ENCODE measurements around the gene DLG3.

The DLG3 gene

GRCh38 chrX:70454441-70455365, 10.1 kb downstream of the DLG3 start:
- H3K9ac ChIP-seq (ENCODE audit: low read length), result peak overlapping the region; percentile 98
- H3K27ac ChIP-seq (ENCODE audit: low read depth, low read length), result peak overlapping the region; percentile 97

GRCh38 chrX:70455366-70456202, 10.9 kb downstream of the DLG3 start:
- Histone ChIP-seq H3K36me3 (ENCODE audit: control insufficient read depth, insufficient read depth, low read length) (peaks cover 27% of the 10 kb centered on the region), H3K9me3 (ENCODE audit: control insufficient read depth, insufficient read depth, low read depth, low read length) (peaks cover 8% of the 10 kb centered on the region; the same call in 1 of the 2 replicates), H3K27ac (ENCODE audit: low read depth, low read length) (peak overlapping the region; percentile 97), H3K27me3 (ENCODE audit: control insufficient read depth, insufficient read depth, low read length) (peaks cover 6% of the 10 kb centered on the region; the same call in 1 of the 2 replicates), H3K4me1 (ENCODE audit: control insufficient read depth, insufficient read depth, low read length) (peaks cover 26% of the 10 kb centered on the region), H3K9ac (ENCODE audit: low read length) (peak overlapping the region; percentile 98), H3K4me3 (ENCODE audit: low read depth, low read length) (peak overlapping the region; percentile 89)

More at GRCh38 chrX:70454441-70455365, 10.1 kb downstream of the DLG3 start:
- H3K4me3 ChIP-seq (ENCODE audit: low read depth, low read length), result peak overlapping the region; percentile 89
- H3K27me3 ChIP-seq (ENCODE audit: control insufficient read depth, insufficient read depth, low read length), result peaks cover 6% of the 10 kb centered on the region; the same call in 1 of the 2 replicates
- peaks cover 20% of the 10 kb centered on the region for H3K36me3 ChIP-seq (ENCODE audit: control insufficient read depth, insufficient read depth, low read length)
- peaks cover 10% of the 10 kb centered on the region; the same call in 1 of the 2 replicates for H3K9me3 ChIP-seq (ENCODE audit: control insufficient read depth, insufficient read depth, low read depth, low read length)
- peaks cover 24% of the 10 kb centered on the region for H3K4me1 ChIP-seq (ENCODE audit: control insufficient read depth, insufficient read depth, low read length)

GRCh38 chrX:70456256-70456655, 11.6 kb downstream of the DLG3 start:
- H3K9ac ChIP-seq (ENCODE audit: low read length), result peak overlapping the region; percentile 98
- H3K4me3 ChIP-seq (ENCODE audit: low read depth, low read length), result peak overlapping the region; percentile 89
- peaks cover 34% of the 10 kb centered on the region for H3K36me3 ChIP-seq (ENCODE audit: control insufficient read depth, insufficient read depth, low read length)
- H3K9me3 ChIP-seq (ENCODE audit: control insufficient read depth, insufficient read depth, low read depth, low read length), result peaks cover 8% of the 10 kb centered on the region; the same call in 1 of the 2 replicates
- H3K27ac ChIP-seq (ENCODE audit: low read depth, low read length), result no peak overlapping the region
- peaks cover 6% of the 10 kb centered on the region; the same call in 1 of the 2 replicates for H3K27me3 ChIP-seq (ENCODE audit: control insufficient read depth, insufficient read depth, low read length)
- peaks cover 27% of the 10 kb centered on the region for H3K4me1 ChIP-seq (ENCODE audit: control insufficient read depth, insufficient read depth, low read length)

GRCh38 chrX:70461026-70461425, 16.4 kb downstream of the DLG3 start:
- H3K9me3 ChIP-seq (ENCODE audit: control insufficient read depth, insufficient read depth, low read depth, low read length), result peaks cover 8% of the 10 kb centered on the region
- peaks cover 10% of the 10 kb centered on the region for H3K4me1 ChIP-seq (ENCODE audit: control insufficient read depth, insufficient read depth, low read length)
- H3K4me3 ChIP-seq (ENCODE audit: low read depth, low read length), result no peak overlapping the region
- no peaks in the 10 kb centered on the region for H3K27me3 ChIP-seq (ENCODE audit: control insufficient read depth, insufficient read depth, low read length)
- H3K27ac ChIP-seq (ENCODE audit: low read depth, low read length), result no peak overlapping the region
- peaks cover 46% of the 10 kb centered on the region for H3K36me3 ChIP-seq (ENCODE audit: control insufficient read depth, insufficient read depth, low read length)
- H3K9ac ChIP-seq (ENCODE audit: low read length), result no peak overlapping the region

GRCh38 chrX:70464051-70464450, 19.4 kb downstream of the DLG3 start:
- H3K27me3 ChIP-seq (ENCODE audit: control insufficient read depth, insufficient read depth, low read length), result no peaks in the 10 kb centered on the region
- peaks cover 3% of the 10 kb centered on the region for H3K4me1 ChIP-seq (ENCODE audit: control insufficient read depth, insufficient read depth, low read length)
- no peak overlapping the region for H3K9ac ChIP-seq (ENCODE audit: low read length)
- peaks cover 6% of the 10 kb centered on the region; the same call in 1 of the 2 replicates for H3K9me3 ChIP-seq (ENCODE audit: control insufficient read depth, insufficient read depth, low read depth, low read length)
- peaks cover 42% of the 10 kb centered on the region for H3K36me3 ChIP-seq (ENCODE audit: control insufficient read depth, insufficient read depth, low read length)
- no peak overlapping the region for H3K27ac ChIP-seq (ENCODE audit: low read depth, low read length)
- no peak overlapping the region for H3K4me3 ChIP-seq (ENCODE audit: low read depth, low read length)

- no peak overlapping the region for H3K9ac ChIP-seq (ENCODE audit: low read length)
- H3K4me3 ChIP-seq (ENCODE audit: low read depth, low read length), result no peak overlapping the region
- H3K27me3 ChIP-seq (ENCODE audit: control insufficient read depth, insufficient read depth, low read length), result no peaks in the 10 kb centered on the region
- H3K9me3 ChIP-seq (ENCODE audit: control insufficient read depth, insufficient read depth, low read depth, low read length), result peaks cover 6% of the 10 kb centered on the region
- peaks cover 21% of the 10 kb centered on the region; the same call in 1 of the 2 replicates for H3K36me3 ChIP-seq (ENCODE audit: control insufficient read depth, insufficient read depth, low read length)
- no peaks in the 10 kb centered on the region; the same call in 1 of the 2 replicates for H3K4me1 ChIP-seq (ENCODE audit: control insufficient read depth, insufficient read depth, low read length)
- no peak overlapping the region for H3K27ac ChIP-seq (ENCODE audit: low read depth, low read length)
Observed at GRCh38 chrX:70466968-70467367, 22.3 kb downstream of the DLG3 start.

GRCh38 chrX:70468709-70469108, 24.1 kb downstream of the DLG3 start:
- Histone ChIP-seq H3K9me3 (ENCODE audit: control insufficient read depth, insufficient read depth, low read depth, low read length) (peaks cover 6% of the 10 kb centered on the region), H3K27ac (ENCODE audit: low read depth, low read length) (no peak overlapping the region)

GRCh38 chrX:70470850-70471289, 26.2 kb downstream of the DLG3 start:
- Histone ChIP-seq H3K4me1 (ENCODE audit: control insufficient read depth, insufficient read depth, low read length) (peaks cover 28% of the 10 kb centered on the region), H3K4me3 (ENCODE audit: low read depth, low read length) (no peak overlapping the region), H3K27ac (ENCODE audit: low read depth, low read length) (no peak overlapping the region), H3K27me3 (ENCODE audit: control insufficient read depth, insufficient read depth, low read length) (no peaks in the 10 kb centered on the region), H3K36me3 (ENCODE audit: control insufficient read depth, insufficient read depth, low read length) (peaks cover 9% of the 10 kb centered on the region; the same call in 1 of the 2 replicates), H3K9me3 (ENCODE audit: control insufficient read depth, insufficient read depth, low read depth, low read length) (peaks cover 2% of the 10 kb centered on the region; the same call in 1 of the 2 replicates), H3K9ac (ENCODE audit: low read length) (no peak overlapping the region)

More at GRCh38 chrX:70468709-70469108, 24.1 kb downstream of the DLG3 start:
- Histone ChIP-seq H3K27me3 (ENCODE audit: control insufficient read depth, insufficient read depth, low read length) (no peaks in the 10 kb centered on the region), H3K9ac (ENCODE audit: low read length) (no peak overlapping the region), H3K4me1 (ENCODE audit: control insufficient read depth, insufficient read depth, low read length) (peaks cover 9% of the 10 kb centered on the region), H3K4me3 (ENCODE audit: low read depth, low read length) (no peak overlapping the region), H3K36me3 (ENCODE audit: control insufficient read depth, insufficient read depth, low read length) (peaks cover 18% of the 10 kb centered on the region; the same call in 1 of the 2 replicates)

GRCh38 chrX:70476166-70476933, 31.7 kb downstream of the DLG3 start:
- H3K4me1 ChIP-seq (ENCODE audit: control insufficient read depth, insufficient read depth, low read length), result peaks cover 80% of the 10 kb centered on the region
- peak overlapping the region; percentile 51 for H3K4me3 ChIP-seq (ENCODE audit: low read depth, low read length)
- no peaks in the 10 kb centered on the region for H3K27me3 ChIP-seq (ENCODE audit: control insufficient read depth, insufficient read depth, low read length)
- peak overlapping the region; percentile 80 for H3K27ac ChIP-seq (ENCODE audit: low read depth, low read length)
- H3K36me3 ChIP-seq (ENCODE audit: control insufficient read depth, insufficient read depth, low read length), result peaks cover 16% of the 10 kb centered on the region
- no peaks in the 10 kb centered on the region; the same call in 1 of the 2 replicates for H3K9me3 ChIP-seq (ENCODE audit: control insufficient read depth, insufficient read depth, low read depth, low read length)
- H3K9ac ChIP-seq (ENCODE audit: low read length), result peak overlapping the region; percentile 72
